ENCODE data around the gene ZBTB24. TPM values are rescaled to one million over a fixed set of nuclear protein-coding genes. Genes with fewer than 3 reads are reported as not detected.
A peak's percentile ranks its signal among the peaks of the same experiment; 100 is the strongest.

Gene ZBTB24
- total and polyA plus RNA-seq, 10 donors, result 4.5 to 15.0 (median 11.9) TPM

GRCh38 chr6:109477184-109477583 is 5.8 kb downstream of the ZBTB24 start:
- Histone ChIP-seq H3K4me3 (peak overlapping the region in 1 of 8 donors; percentile 90), H3K36me3 (peaks cover 0 to 95% (median 52%) of the 10 kb centered on the region in 6 donors), H3K4me1 (peaks cover 43 to 87% (median 75%) of the 10 kb centered on the region in 6 donors), H3K27ac (peak overlapping the region in 1 of 8 donors; percentile 21), H3K9me3 (no peaks in the 10 kb centered on the region), H3K27me3 (replicated peaks in 1 of 7) (no peaks in the 10 kb centered on the region)
- DNase-seq, result no peak
- intact Hi-C loops (cut with DNase I; ENCODE audit: low total_unique reads), result no loop called here
- WGBS, 5 donors, result 96 to 100% (median 98%) methylated on average over 2 of the region's 2 CpGs
- no peak for TF ChIP-seq POLR2A (IDR thresholded peaks at IDR 0.05)
- no peak for TF ChIP-seq POLR2AphosphoS5 (IDR thresholded peaks at IDR 0.05)
- no peak for TF ChIP-seq CTCF (IDR thresholded peaks at IDR 0.05 in 8 of 11, conservative IDR thresholded peaks at IDR 0.05 in 3 of 11)

GRCh38 chr6:109475625-109476024 is 7.4 kb downstream of the ZBTB24 start:
- H3K27me3 ChIP-seq (replicated peaks in 1 of 7), result no peaks in the 10 kb centered on the region
- intact Hi-C loops (cut with DNase I; ENCODE audit: low total_unique reads), result no loop called here
- H3K36me3 ChIP-seq, result peaks cover 0 to 99% (median 60%) of the 10 kb centered on the region in 6 donors
- no peak overlapping the region for H3K4me3 ChIP-seq
- no peaks in the 10 kb centered on the region for H3K9me3 ChIP-seq
- peaks cover 30 to 86% (median 64%) of the 10 kb centered on the region in 6 donors for H3K4me1 ChIP-seq
- 87 to 97% (median 94%) methylated on average over 2 of the region's 2 CpGs for WGBS, 5 donors
- DNase-seq, result no peak
- TF ChIP-seq POLR2A (IDR thresholded peaks at IDR 0.05) (no peak), POLR2AphosphoS5 (IDR thresholded peaks at IDR 0.05) (no peak), CTCF (IDR thresholded peaks at IDR 0.05 in 8 of 11, conservative IDR thresholded peaks at IDR 0.05 in 3 of 11) (no peak)
- H3K27ac ChIP-seq, result no peak overlapping the region

GRCh38 chr6:109474995-109475394 is 8.0 kb downstream of the ZBTB24 start:
- no peak for DNase-seq

GRCh38 chr6:109473120-109473519 is 9.9 kb downstream of the ZBTB24 start:
- peaks cover 10 to 80% (median 39%) of the 10 kb centered on the region in 6 donors for H3K4me1 ChIP-seq
- H3K9me3 ChIP-seq, result no peaks in the 10 kb centered on the region
- H3K36me3 ChIP-seq, result peaks cover 0 to 100% (median 74%) of the 10 kb centered on the region in 6 donors
- TF ChIP-seq POLR2AphosphoS5 (IDR thresholded peaks at IDR 0.05) (no peak), POLR2A (IDR thresholded peaks at IDR 0.05) (no peak), CTCF (IDR thresholded peaks at IDR 0.05 in 8 of 11, conservative IDR thresholded peaks at IDR 0.05 in 3 of 11) (no peak)
- H3K4me3 ChIP-seq, result no peak overlapping the region
- no peak for DNase-seq
- intact Hi-C loops (cut with DNase I; ENCODE audit: low total_unique reads), result no loop called here
- H3K27me3 ChIP-seq (replicated peaks in 1 of 7), result no peaks in the 10 kb centered on the region
- peak overlapping the region in 1 of 8 donors; percentile 11 for H3K27ac ChIP-seq
- WGBS, 5 donors, result 88 to 94% (median 94%) methylated on average over 3 of the region's 3 CpGs

More at GRCh38 chr6:109474995-109475394, 8.0 kb downstream of the ZBTB24 start:
- peaks cover 0 to 99% (median 66%) of the 10 kb centered on the region in 6 donors for H3K36me3 ChIP-seq
- H3K4me3 ChIP-seq, result no peak overlapping the region
- no peak overlapping the region for H3K27ac ChIP-seq
- WGBS, 5 donors, result 80 to 88% (median 87%) methylated on average over 4 of the region's 4 CpGs
- no peaks in the 10 kb centered on the region for H3K27me3 ChIP-seq (replicated peaks in 1 of 7)
- no peaks in the 10 kb centered on the region for H3K9me3 ChIP-seq
- H3K4me1 ChIP-seq, result peaks cover 24 to 86% (median 57%) of the 10 kb centered on the region in 6 donors
- intact Hi-C loops (cut with DNase I; ENCODE audit: low total_unique reads), result no loop called here
- TF ChIP-seq POLR2AphosphoS5 (IDR thresholded peaks at IDR 0.05), result no peak
- TF ChIP-seq POLR2A (IDR thresholded peaks at IDR 0.05), result no peak
- TF ChIP-seq CTCF (IDR thresholded peaks at IDR 0.05 in 8 of 11, conservative IDR thresholded peaks at IDR 0.05 in 3 of 11), result no peak

All from spleen (tissue), 11 donors.